Measurements from ENCODE around the gene CCDC183. TPM values are rescaled to one million over a fixed set of nuclear protein-coding genes. Genes with fewer than 3 reads are reported as not detected.

The CCDC183 gene
- total RNA-seq, 1 donor from 2014 or later: 0.84 TPM

DNA sequence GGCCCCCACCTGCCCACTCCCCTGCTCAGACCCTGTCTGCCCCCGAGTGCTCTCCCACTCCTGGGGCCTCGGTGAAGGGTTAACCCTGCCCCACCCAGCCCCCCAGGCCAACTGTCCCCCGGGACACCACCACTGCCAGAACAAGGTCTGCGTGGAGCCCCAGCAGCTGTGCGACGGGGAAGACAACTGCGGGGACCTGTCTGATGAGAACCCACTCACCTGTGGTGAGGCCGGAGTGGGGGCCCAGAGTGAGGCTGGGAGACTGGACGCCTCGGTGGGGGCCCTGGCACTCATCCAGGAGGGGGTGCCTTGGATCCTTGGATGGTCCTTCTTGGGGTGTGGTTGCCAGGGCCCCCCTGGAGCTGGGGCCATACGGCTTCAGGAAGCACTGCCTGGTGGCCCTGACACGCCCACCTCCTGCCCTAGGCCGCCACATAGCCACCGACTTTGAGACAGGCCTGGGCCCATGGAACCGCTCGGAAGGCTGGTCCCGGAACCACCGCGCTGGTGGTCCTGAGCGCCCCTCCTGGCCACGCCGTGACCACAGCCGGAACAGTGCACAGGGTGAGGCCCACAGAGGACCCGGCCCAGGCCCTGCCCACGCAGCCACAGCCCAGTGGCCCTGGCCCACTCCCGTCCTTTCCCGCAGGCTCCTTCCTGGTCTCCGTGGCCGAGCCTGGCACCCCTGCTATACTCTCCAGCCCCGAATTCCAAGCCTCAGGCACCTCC, 58.1 kb downstream of the CCDC183 start:
- Histone ChIP-seq H3K27me3 (ENCODE audit: insufficient read depth, low read length) (no peaks in the 10 kb centered on the region), H3K4me2 (ENCODE audit: low read length) (no peak overlapping the region), H3K36me3 (ENCODE audit: insufficient read depth, low read length) (no peaks in the 10 kb centered on the region), H3K27ac (ENCODE audit: low read depth, low read length) (no peak overlapping the region), H3K9ac (ENCODE audit: low read length) (no peak overlapping the region), H3K9me3 (ENCODE audit: insufficient read depth, low read depth, low read length) (no peaks in the 10 kb centered on the region), H3K4me1 (ENCODE audit: insufficient read depth, low read length) (peaks cover 13% of the 10 kb centered on the region), H3K4me3 (ENCODE audit: insufficient read depth, low read depth, low read length) (no peak overlapping the region), H2AFZ (ENCODE audit: low read depth, low read length) (no peak overlapping the region), H4K20me1 (ENCODE audit: insufficient read depth, low read length) (peaks cover 20% of the 10 kb centered on the region), H3K79me2 (ENCODE audit: insufficient read depth, low read length) (peaks cover 11% of the 10 kb centered on the region)
- Mint-ChIP-seq H3K27ac (ENCODE audit: unreplicated experiment) (no peak overlapping the region), H3K27me3 (ENCODE audit: low read depth, unreplicated experiment) (no peaks in the 10 kb centered on the region), H3K9me3 (ENCODE audit: unreplicated experiment) (no peaks in the 10 kb centered on the region), H3K4me3 (ENCODE audit: unreplicated experiment) (no peak overlapping the region), H3K4me1 (ENCODE audit: low read depth, unreplicated experiment) (peaks cover 2% of the 10 kb centered on the region), H3K36me3 (ENCODE audit: low read depth, unreplicated experiment) (no peaks in the 10 kb centered on the region)
- no peak for TF ChIP-seq EZH2 (IDR thresholded peaks at IDR 0.05; ENCODE audit: insufficient read depth, low read length)
- TF ChIP-seq, protein P1, sequence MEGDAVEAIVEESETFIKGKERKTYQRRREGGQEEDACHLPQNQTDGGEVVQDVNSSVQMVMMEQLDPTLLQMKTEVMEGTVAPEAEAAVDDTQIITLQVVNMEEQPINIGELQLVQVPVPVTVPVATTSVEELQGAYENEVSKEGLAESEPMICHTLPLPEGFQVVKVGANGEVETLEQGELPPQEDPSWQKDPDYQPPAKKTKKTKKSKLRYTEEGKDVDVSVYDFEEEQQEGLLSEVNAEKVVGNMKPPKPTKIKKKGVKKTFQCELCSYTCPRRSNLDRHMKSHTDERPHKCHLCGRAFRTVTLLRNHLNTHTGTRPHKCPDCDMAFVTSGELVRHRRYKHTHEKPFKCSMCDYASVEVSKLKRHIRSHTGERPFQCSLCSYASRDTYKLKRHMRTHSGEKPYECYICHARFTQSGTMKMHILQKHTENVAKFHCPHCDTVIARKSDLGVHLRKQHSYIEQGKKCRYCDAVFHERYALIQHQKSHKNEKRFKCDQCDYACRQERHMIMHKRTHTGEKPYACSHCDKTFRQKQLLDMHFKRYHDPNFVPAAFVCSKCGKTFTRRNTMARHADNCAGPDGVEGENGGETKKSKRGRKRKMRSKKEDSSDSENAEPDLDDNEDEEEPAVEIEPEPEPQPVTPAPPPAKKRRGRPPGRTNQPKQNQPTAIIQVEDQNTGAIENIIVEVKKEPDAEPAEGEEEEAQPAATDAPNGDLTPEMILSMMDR (IDR thresholded peaks at IDR 0.05; ENCODE audit: insufficient read depth, low read depth, low read length): no peak
- DNase-seq (ENCODE audit: low read depth) (no peak), FAIRE-seq (no peak)

DNA sequence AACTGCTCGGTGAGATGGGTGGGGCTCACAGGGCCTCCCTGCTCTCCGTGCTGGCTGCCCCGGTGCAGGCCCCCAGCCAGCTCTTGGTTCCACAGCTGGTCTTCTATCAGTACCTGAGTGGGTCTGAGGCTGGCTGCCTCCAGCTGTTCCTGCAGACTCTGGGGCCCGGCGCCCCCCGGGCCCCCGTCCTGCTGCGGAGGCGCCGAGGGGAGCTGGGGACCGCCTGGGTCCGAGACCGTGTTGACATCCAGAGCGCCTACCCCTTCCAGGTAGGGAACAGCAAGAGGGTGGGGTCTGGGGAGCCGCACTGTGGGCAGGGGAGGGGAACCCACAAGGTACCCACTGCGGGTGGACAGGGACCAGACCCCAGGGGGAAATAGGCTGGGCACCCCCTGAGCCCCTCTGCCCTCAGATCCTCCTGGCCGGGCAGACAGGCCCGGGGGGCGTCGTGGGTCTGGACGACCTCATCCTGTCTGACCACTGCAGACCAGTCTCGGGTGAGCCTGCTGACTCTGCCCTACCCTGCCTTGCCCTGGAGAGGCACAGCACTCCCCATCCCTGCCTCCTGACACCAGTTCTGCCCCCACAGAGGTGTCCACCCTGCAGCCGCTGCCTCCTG, 58.8 kb downstream of the CCDC183 start:
- Histone ChIP-seq H3K36me3 (ENCODE audit: insufficient read depth, low read length) (no peaks in the 10 kb centered on the region), H3K9ac (ENCODE audit: low read length) (no peak overlapping the region), H3K79me2 (ENCODE audit: insufficient read depth, low read length) (peaks cover 7% of the 10 kb centered on the region), H3K4me1 (ENCODE audit: insufficient read depth, low read length) (peaks cover 12% of the 10 kb centered on the region), H3K27me3 (ENCODE audit: insufficient read depth, low read length) (no peaks in the 10 kb centered on the region), H3K27ac (ENCODE audit: low read depth, low read length) (no peak overlapping the region), H3K9me3 (ENCODE audit: insufficient read depth, low read depth, low read length) (no peaks in the 10 kb centered on the region), H3K4me2 (ENCODE audit: low read length) (no peak overlapping the region), H3K4me3 (ENCODE audit: insufficient read depth, low read depth, low read length) (no peak overlapping the region), H2AFZ (ENCODE audit: low read depth, low read length) (no peak overlapping the region), H4K20me1 (ENCODE audit: insufficient read depth, low read length) (peaks cover 21% of the 10 kb centered on the region)
- no peak overlapping the region for H3K27ac Mint-ChIP-seq (ENCODE audit: unreplicated experiment)
- peaks cover 2% of the 10 kb centered on the region for H3K4me1 Mint-ChIP-seq (ENCODE audit: low read depth, unreplicated experiment)
- no peak for FAIRE-seq
- no peak overlapping the region for H3K4me3 Mint-ChIP-seq (ENCODE audit: unreplicated experiment)
- TF ChIP-seq EZH2 (IDR thresholded peaks at IDR 0.05; ENCODE audit: insufficient read depth, low read length): no peak
- TF ChIP-seq, protein P1 (IDR thresholded peaks at IDR 0.05; ENCODE audit: insufficient read depth, low read depth, low read length): no peak
- DNase-seq (ENCODE audit: low read depth): no peak
- no peaks in the 10 kb centered on the region for H3K27me3 Mint-ChIP-seq (ENCODE audit: low read depth, unreplicated experiment)
- H3K9me3 Mint-ChIP-seq (ENCODE audit: unreplicated experiment): no peaks in the 10 kb centered on the region
- no peaks in the 10 kb centered on the region for H3K36me3 Mint-ChIP-seq (ENCODE audit: low read depth, unreplicated experiment)

Data from astrocyte (in vitro differentiated cells and primary cell).